ENCODE data around the gene MLNR.
A peak's percentile ranks its signal among the peaks of the same experiment; 100 is the strongest.

Gene MLNR

DNA sequence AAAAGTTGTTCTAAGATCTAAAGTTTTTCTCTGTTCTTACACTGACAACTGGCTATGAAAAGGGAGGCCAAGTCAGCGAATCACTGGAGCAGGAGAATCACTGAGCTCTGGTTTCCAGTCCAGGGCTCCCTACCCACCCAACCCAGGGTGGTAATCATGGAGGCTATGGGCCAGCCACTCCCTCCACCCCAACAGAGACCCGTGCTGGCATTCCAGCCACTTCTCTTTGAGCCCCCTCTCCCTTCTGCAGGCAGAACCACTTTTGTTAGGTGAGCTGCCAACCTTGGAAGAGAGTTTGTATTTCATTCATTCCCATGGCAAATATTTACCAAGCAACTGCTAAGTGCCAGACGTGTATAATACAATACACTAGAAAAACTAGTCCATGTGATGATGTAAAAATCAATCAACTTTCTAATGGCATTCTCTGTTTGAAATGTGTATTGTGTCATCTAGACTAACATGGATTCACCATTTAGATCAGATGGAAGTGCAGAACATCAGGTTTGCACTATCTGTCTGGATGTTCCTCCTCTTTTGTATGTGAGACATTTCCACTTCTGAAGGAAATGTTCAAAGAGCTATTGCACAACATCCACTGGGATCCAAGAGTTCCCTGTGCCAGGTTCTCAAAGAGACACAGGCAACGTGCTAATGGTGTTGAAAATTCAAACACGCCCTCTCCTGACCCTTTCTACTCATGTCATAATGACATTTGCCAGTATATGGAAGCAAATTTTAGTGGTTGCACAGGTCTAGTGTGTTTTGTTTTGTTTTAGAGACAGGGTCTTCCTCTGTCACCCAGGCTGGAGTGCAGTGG is 5.3 kb downstream of the MLNR start:
- Histone ChIP-seq H3K9me3 (ENCODE audit: control insufficient read depth, low read length) (no peaks in the 10 kb centered on the region), H3K27me3 (replicated peaks; ENCODE audit: control insufficient read depth, insufficient read depth, low read length, poor library complexity, severe bottlenecking) (peaks cover 11% of the 10 kb centered on the region)
- no peak for DNase-seq

GRCh38 chr13:49226613-49227012 is 6.5 kb downstream of the MLNR start:
- Histone ChIP-seq H3K4me1 (ENCODE audit: control insufficient read depth, insufficient read depth, low read length, poor library complexity, severe bottlenecking) (no peaks in the 10 kb centered on the region), H3K4me3 (ENCODE audit: insufficient read depth, low read depth, low read length, poor library complexity, severe bottlenecking) (no peak overlapping the region), H3K36me3 (ENCODE audit: control insufficient read depth, insufficient read depth, low read length) (no peaks in the 10 kb centered on the region), H3K27me3 (replicated peaks; ENCODE audit: control insufficient read depth, insufficient read depth, low read length, poor library complexity, severe bottlenecking) (peaks cover 1% of the 10 kb centered on the region), H3K27ac (ENCODE audit: insufficient read depth, low read length, poor library complexity, severe bottlenecking) (no peak overlapping the region), H3K9me3 (ENCODE audit: control insufficient read depth, low read length) (no peaks in the 10 kb centered on the region)
- DNase-seq = no peak

More for the DNA sequence above, 5.3 kb downstream of the MLNR start:
- H3K27ac ChIP-seq (ENCODE audit: insufficient read depth, low read length, poor library complexity, severe bottlenecking) = no peak overlapping the region
- no peak overlapping the region for H3K4me3 ChIP-seq (ENCODE audit: insufficient read depth, low read depth, low read length, poor library complexity, severe bottlenecking)
- no peaks in the 10 kb centered on the region for H3K36me3 ChIP-seq (ENCODE audit: control insufficient read depth, insufficient read depth, low read length)
- H3K4me1 ChIP-seq (ENCODE audit: control insufficient read depth, insufficient read depth, low read length, poor library complexity, severe bottlenecking) = peaks cover 3% of the 10 kb centered on the region

DNA sequence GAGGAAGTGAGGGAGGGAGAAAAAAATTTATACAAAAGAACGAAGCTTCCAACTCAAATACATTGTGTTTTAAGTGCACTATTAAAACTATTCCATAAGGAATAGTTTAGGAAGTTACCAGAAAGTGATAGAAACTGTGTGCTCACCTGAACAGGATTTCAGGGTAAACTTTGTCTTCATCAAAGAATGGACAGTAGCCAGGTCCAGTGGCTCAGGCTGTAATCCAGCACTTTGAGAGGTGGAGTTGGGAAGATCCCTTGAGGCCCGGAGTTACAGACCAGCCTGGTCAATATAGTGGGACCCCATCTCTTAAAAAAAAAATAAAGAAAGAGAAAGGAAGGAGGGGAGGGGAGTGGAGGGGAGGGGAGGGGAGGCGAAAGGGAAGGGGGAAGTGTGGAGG is 14.6 kb downstream of the MLNR start:
- no peaks in the 10 kb centered on the region for H3K9me3 ChIP-seq (ENCODE audit: control insufficient read depth, low read length)
- no peak overlapping the region for H3K4me3 ChIP-seq (ENCODE audit: insufficient read depth, low read depth, low read length, poor library complexity, severe bottlenecking)
- no peak for DNase-seq
- H3K27ac ChIP-seq (ENCODE audit: insufficient read depth, low read length, poor library complexity, severe bottlenecking) = no peak overlapping the region
- H3K36me3 ChIP-seq (ENCODE audit: control insufficient read depth, insufficient read depth, low read length) = no peaks in the 10 kb centered on the region
- no peaks in the 10 kb centered on the region for H3K27me3 ChIP-seq (replicated peaks; ENCODE audit: control insufficient read depth, insufficient read depth, low read length, poor library complexity, severe bottlenecking)
- no peaks in the 10 kb centered on the region for H3K4me1 ChIP-seq (ENCODE audit: control insufficient read depth, insufficient read depth, low read length, poor library complexity, severe bottlenecking)

DNA sequence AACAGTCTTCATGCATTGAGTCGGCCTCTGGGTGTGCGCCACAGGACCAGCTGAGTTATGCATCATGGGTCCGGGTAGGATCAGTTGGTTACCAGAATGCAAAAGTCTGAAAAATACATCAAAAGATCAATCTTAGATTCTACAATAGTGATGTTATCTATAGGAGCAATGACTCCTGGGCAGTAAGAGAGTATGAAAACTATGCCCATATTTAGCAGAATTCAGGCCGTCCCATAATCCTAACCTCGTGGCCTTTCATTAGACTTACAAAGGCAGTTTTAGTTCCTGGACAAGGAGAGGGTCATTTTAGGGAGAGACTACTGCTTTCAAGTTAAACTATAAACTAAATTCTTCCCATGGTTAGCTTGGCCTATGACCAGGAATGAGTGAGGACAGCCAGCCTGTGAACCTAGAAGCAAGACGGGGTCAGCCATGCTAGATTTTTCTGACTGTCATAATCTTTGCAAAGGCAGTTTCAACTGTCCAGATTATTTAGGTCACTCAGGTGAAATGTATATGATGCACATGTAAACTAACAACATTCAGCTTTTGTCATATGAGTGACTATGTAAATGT is 15.8 kb downstream of the MLNR start:
- H3K27ac ChIP-seq (ENCODE audit: insufficient read depth, low read length, poor library complexity, severe bottlenecking) = no peak overlapping the region

GRCh38 chr13:49238621-49239020 is 18.5 kb downstream of the MLNR start:
- no peaks in the 10 kb centered on the region for H3K27me3 ChIP-seq (replicated peaks; ENCODE audit: control insufficient read depth, insufficient read depth, low read length, poor library complexity, severe bottlenecking)
- no peak overlapping the region for H3K4me3 ChIP-seq (ENCODE audit: insufficient read depth, low read depth, low read length, poor library complexity, severe bottlenecking)
- H3K4me1 ChIP-seq (ENCODE audit: control insufficient read depth, insufficient read depth, low read length, poor library complexity, severe bottlenecking) = peaks cover 2% of the 10 kb centered on the region
- H3K36me3 ChIP-seq (ENCODE audit: control insufficient read depth, insufficient read depth, low read length) = no peaks in the 10 kb centered on the region
- DNase-seq = no peak
- H3K9me3 ChIP-seq (ENCODE audit: control insufficient read depth, low read length) = no peaks in the 10 kb centered on the region
- no peak overlapping the region for H3K27ac ChIP-seq (ENCODE audit: insufficient read depth, low read length, poor library complexity, severe bottlenecking)

More for the DNA sequence above, 15.8 kb downstream of the MLNR start:
- Histone ChIP-seq H3K4me3 (ENCODE audit: insufficient read depth, low read depth, low read length, poor library complexity, severe bottlenecking) (no peak overlapping the region), H3K27me3 (replicated peaks; ENCODE audit: control insufficient read depth, insufficient read depth, low read length, poor library complexity, severe bottlenecking) (no peaks in the 10 kb centered on the region), H3K36me3 (ENCODE audit: control insufficient read depth, insufficient read depth, low read length) (no peaks in the 10 kb centered on the region), H3K9me3 (ENCODE audit: control insufficient read depth, low read length) (no peaks in the 10 kb centered on the region), H3K4me1 (ENCODE audit: control insufficient read depth, insufficient read depth, low read length, poor library complexity, severe bottlenecking) (peaks cover 2% of the 10 kb centered on the region)
- no peak for DNase-seq

DNA sequence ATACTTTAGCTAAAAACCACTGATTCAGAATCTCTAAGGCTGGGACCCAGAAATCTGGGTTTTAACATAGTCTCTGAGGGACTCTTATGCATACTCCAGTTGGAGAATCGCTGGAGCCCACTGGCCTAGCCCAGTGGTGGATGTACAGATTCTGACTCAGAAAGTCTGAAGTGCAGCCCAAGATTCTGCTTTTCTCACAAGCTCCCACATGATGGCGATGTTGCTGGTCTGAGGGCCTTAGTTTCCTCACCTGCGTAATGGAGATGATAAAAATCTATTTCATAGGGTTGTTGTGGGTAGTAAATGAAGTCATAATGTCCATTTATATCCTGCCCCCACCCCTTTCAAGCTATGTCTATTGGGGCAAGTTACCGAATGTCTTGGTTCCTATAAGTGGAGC is 19.9 kb downstream of the MLNR start:
- Histone ChIP-seq H3K27ac (ENCODE audit: insufficient read depth, low read length, poor library complexity, severe bottlenecking) (no peak overlapping the region), H3K4me3 (ENCODE audit: insufficient read depth, low read depth, low read length, poor library complexity, severe bottlenecking) (no peak overlapping the region), H3K36me3 (ENCODE audit: control insufficient read depth, insufficient read depth, low read length) (no peaks in the 10 kb centered on the region), H3K27me3 (replicated peaks; ENCODE audit: control insufficient read depth, insufficient read depth, low read length, poor library complexity, severe bottlenecking) (no peaks in the 10 kb centered on the region), H3K9me3 (ENCODE audit: control insufficient read depth, low read length) (no peaks in the 10 kb centered on the region), H3K4me1 (ENCODE audit: control insufficient read depth, insufficient read depth, low read length, poor library complexity, severe bottlenecking) (peaks cover 2% of the 10 kb centered on the region)
- peak in 1 of 3 donors; percentile 25 for DNase-seq

- Histone ChIP-seq H3K36me3 (ENCODE audit: control insufficient read depth, insufficient read depth, low read length) (no peaks in the 10 kb centered on the region), H3K27ac (ENCODE audit: insufficient read depth, low read length, poor library complexity, severe bottlenecking) (no peak overlapping the region), H3K4me1 (ENCODE audit: control insufficient read depth, insufficient read depth, low read length, poor library complexity, severe bottlenecking) (peaks cover 2% of the 10 kb centered on the region), H3K4me3 (ENCODE audit: insufficient read depth, low read depth, low read length, poor library complexity, severe bottlenecking) (no peak overlapping the region), H3K27me3 (replicated peaks; ENCODE audit: control insufficient read depth, insufficient read depth, low read length, poor library complexity, severe bottlenecking) (no peaks in the 10 kb centered on the region), H3K9me3 (ENCODE audit: control insufficient read depth, low read length) (no peaks in the 10 kb centered on the region)
- DNase-seq = no peak
These were observed 21.2 kb downstream of the MLNR start for GRCh38 chr13:49241296-49241695.

DNA sequence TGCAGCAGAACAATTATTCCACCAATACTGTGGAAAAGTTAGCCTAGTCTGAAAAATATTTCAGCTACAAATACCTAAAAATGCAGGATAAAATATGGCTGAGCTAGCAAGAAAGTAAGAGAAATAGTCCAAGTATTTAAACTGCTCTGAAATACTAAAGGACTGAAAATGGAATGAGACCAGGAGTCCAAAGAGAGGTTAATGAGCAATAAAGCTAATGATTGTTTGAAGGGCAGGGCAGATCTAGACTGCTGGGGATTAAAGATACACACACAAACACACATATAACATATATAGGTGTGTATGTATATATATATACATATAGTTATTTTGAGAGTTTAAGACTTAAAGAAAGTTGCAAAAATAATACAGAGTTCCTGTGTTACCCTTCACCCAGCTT is 25.0 kb downstream of the MLNR start:
- H3K9me3 ChIP-seq (ENCODE audit: control insufficient read depth, low read length) = no peaks in the 10 kb centered on the region
- H3K27ac ChIP-seq (ENCODE audit: insufficient read depth, low read length, poor library complexity, severe bottlenecking) = no peak overlapping the region
- no peak for DNase-seq
- H3K4me1 ChIP-seq (ENCODE audit: control insufficient read depth, insufficient read depth, low read length, poor library complexity, severe bottlenecking) = peaks cover 5% of the 10 kb centered on the region
- H3K27me3 ChIP-seq (replicated peaks; ENCODE audit: control insufficient read depth, insufficient read depth, low read length, poor library complexity, severe bottlenecking) = no peaks in the 10 kb centered on the region
- H3K36me3 ChIP-seq (ENCODE audit: control insufficient read depth, insufficient read depth, low read length) = no peaks in the 10 kb centered on the region
- no peak overlapping the region for H3K4me3 ChIP-seq (ENCODE audit: insufficient read depth, low read depth, low read length, poor library complexity, severe bottlenecking)

- no peak for DNase-seq
- Histone ChIP-seq H3K27me3 (replicated peaks; ENCODE audit: control insufficient read depth, insufficient read depth, low read length, poor library complexity, severe bottlenecking) (no peaks in the 10 kb centered on the region), H3K4me1 (ENCODE audit: control insufficient read depth, insufficient read depth, low read length, poor library complexity, severe bottlenecking) (peaks cover 4% of the 10 kb centered on the region), H3K4me3 (ENCODE audit: insufficient read depth, low read depth, low read length, poor library complexity, severe bottlenecking) (peak overlapping the region; percentile 68), H3K9me3 (ENCODE audit: control insufficient read depth, low read length) (no peaks in the 10 kb centered on the region), H3K36me3 (ENCODE audit: control insufficient read depth, insufficient read depth, low read length) (no peaks in the 10 kb centered on the region), H3K27ac (ENCODE audit: insufficient read depth, low read length, poor library complexity, severe bottlenecking) (peak overlapping the region; percentile 62)
These were observed 26.9 kb downstream of the MLNR start for GRCh38 chr13:49246850-49247642.

Data from effector memory CD4-positive, alpha-beta T cell (primary cell).